Measurements from ENCODE around the gene MTAP.

MTAP gene

DNA sequence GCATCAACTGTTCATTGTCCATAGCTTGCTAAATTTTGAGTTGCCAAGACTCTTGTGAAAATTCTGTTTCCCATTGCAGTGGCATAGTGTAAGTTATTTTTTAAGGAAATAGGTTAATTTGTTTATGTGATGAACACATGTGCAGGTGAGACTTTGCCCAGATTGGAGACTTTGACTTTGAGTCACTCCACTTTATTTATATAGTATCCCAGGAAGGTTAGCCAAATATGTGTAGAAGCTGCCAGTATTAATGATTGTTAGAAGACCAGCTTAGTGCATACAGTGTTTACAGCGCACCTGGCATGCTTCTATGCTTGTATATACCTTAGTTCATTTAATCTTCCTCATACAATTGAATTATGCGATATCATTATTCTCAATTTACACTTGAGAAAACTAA is 51.0 kb downstream of the MTAP start:
- no peak for DNase-seq (ENCODE audit: low read depth)

DNA sequence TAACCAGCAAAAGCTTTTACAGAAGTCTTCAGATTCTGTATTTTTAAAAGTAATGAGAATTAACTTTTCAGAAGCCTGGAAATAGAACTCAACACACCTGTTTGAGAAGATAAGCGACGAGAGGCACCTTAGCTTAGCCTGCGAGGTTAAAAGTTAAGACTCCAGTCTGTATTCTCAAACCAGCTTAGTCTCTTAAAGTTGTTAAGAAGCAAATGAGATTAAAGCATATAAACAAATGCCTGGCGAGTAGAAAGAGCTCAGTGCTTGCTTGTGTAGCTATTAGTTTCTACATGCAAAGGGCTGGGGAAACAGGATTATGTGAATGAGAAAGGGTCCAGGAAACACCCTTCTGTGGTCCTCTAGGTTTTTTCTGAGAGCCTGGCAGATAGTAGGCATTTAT is 51.7 kb downstream of the MTAP start:
- no peak for DNase-seq (ENCODE audit: low read depth)

DNA sequence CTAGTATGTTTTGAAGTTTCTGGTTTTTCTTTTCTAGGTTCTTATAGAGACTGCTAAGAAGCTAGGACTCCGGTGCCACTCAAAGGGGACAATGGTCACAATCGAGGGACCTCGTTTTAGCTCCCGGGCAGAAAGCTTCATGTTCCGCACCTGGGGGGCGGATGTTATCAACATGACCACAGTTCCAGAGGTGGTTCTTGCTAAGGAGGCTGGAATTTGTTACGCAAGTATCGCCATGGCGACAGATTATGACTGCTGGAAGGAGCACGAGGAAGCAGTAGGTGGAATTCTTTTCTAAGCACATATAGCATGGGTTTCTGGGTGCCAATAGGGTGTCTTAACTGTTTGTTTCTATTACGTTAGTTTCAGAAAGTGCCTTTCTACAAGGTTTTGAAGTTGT is 52.2 kb downstream of the MTAP start:
- DNase-seq (ENCODE audit: low read depth): no peak

DNA sequence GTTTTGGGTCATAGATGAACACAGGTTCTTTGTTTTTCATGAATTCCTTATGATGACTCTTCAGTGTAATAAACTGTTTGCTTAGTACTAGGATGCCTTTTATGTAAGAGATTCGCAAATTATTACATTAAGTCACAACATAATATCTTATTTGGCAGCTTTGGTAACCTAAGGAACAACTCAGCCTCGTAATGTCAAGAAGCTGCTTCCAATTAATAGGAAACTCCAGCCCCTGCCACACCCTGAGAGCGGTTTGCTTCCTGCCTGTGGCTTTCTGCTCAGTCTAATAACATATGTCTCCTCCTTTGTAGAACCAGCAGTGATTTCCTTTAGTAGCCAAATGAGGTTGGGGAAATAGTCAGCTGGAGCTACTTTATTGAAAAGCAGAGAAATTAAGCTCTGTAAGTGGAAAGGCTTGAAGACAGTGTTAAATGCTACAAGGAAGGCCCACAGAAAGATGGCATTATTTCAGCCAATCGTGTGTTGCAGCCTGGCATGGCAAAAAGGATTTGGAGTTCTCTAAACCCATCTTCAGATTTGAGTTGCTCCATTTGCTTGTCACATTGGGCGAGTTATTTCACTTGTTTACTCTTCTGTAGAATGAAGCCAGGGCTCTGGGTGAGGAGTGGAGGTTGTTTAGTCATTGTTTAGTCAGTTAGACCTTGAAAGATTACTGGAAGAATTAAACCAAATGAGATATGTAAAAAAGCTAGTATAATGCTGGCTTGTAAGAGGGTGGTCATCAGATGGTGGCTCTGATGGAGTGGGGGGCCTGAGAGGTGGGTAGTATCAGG is 54.1 kb downstream of the MTAP start:
- no peak for DNase-seq (ENCODE audit: low read depth)

DNA sequence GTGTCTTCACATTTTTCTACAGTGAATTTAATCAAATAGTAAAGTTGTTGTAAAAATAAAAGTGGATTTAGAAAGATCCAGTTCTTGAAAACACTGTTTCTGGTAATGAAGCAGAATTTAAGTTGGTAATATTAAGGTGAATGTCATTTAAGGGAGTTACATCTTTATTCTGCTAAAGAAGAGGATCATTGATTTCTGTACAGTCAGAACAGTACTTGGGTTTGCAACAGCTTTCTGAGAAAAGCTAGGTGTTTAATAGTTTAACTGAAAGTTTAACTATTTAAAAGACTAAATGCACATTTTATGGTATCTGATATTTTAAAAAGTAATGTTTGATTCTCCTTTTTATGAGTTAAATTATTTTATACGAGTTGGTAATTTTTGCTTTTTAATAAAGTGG is 60.4 kb downstream of the MTAP start:
- DNase-seq (ENCODE audit: low read depth): no peak

DNA sequence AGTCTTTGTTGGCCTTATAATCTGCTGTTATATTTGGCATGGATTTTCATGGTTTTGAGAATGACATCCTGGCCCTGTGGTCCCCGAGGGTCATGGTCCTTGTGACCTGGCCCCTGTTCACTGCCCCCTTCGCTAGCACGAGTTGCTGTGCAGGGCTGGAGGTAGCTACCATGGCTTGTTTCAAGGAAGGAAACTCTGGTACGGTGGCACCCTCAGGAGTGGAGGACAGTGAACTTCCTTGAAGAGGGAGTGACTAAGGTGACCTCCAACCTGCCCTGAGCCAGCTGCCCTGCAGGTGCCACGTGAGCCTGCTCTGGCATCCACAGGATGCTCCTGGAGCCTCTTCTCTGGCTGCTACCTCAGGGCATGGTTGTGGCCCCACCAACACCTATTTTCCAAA is 62.1 kb downstream of the MTAP start:
- no peak for DNase-seq (ENCODE audit: low read depth)

DNA sequence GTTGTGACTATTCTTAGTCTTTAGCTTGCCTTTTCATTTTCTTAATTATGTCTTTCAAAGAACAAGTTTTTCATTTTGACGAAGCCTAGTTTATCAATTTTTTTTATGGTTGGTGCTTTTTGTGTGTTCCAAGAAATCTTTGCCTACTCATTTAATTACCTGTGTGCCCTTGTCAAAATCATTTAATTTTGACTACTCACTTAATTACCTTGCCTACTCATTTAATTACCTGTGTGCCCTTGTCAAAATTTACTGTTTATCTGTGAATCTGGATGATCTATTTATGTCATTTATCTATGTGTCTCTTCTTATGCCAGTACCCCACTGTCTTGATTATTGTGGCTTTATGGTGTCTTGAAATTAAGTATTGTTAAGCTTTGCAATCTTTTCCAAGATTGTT is 63.9 kb downstream of the MTAP start:
- no peak for DNase-seq (ENCODE audit: low read depth)

DNA sequence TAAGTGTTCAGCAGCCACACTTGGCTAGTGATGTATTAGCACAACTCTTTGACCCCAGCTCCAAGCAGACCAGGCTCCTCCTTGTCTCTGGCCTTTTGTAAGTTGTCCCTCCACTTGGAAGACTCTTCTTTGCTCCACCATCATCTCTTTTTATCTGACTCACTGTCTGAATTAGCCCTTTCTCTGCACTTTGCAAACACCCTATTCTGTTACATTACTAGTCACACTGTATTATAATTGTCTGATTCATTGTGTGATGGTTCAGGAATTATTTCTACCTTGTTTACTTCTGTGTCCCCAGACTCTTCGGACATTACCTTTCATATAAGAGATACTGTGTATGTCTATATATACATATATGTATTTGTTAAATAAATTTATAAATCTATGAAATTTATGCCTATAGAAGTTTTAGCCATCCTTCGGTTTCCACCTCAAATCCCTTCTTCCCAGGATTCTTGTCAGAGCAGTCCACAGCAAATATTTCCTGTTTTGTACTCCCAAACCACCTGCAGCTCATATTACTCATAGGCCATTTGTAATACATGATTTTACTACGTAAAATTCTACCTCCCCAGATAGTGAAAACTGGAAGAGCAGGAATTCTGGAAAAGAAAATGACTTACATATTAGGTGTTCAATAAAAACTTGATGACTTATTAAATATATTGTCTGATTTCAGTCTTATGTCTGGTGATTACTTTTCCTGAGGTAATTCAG is 69.0 kb downstream of the MTAP start:
- DNase-seq (ENCODE audit: low read depth): no peak

DNA sequence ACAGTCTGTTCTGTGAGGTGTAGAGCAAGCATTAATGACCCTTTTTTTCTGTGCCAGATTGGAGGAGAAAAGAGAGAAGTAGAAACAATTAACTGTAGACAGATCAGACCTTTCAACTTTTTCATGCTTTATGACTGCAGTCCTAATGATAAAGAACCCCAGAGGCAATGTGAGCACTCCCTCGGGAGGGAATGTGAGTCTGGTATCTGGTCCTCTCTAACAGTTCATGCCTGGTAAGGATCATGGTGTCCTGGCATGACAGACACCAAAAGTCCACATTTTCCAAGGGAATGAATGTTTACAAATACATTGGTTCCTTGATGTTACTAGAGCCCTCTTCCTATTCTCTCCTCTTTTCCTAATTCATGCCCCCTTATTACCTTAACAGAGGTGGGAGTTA is 70.3 kb downstream of the MTAP start:
- DNase-seq (ENCODE audit: low read depth): no peak

DNA sequence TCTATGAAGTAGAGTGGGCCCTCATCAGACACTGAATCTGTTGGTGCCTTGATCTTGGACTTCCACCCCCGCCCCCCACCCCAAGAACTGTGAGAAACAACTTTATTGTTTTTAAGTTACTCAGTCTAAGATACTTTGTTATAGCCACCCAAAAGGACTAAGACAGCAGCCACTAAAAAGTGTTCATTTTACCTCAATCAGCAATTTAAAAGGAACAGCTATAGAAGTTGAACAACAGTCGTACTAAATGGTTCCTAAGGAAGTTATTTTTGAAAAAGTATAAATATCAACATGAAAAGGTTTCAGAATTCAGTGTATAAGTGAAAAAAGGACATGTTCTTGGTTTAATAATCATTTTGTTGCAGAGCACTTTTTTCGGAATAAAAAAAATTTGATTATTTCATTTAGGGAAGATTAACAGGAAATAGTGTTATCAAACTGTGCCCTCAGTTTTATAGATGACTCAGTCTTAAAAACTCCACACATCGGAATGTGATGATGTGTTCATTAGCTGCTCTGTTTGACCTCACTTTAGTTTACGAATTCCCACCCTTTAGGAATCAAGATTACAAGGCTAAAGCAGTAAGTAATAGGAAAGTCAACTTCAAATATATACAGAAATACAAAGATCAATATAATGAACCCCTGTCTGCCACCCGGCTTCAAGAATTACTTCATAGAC is 71.2 kb downstream of the MTAP start:
- DNase-seq (ENCODE audit: low read depth): no peak

DNA sequence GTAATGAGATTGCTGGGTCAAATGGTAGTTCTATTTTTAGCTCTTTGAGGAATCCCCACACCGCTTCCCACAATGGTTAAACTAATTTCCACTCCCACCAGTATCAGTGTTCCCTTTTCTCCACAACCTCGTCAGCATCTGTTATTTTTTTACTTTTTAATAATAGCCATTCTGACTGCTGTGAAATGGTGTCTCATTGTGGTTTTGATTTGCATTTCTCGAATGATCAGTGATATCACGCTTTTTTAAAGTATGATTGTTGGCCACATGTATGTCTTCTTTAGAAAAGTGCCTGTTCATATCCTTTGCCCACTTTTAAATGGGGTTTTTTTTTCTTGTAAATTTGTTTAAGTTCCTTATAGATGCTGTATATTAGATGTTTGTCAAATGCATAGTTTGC is 73.5 kb downstream of the MTAP start:
- no peak for DNase-seq (ENCODE audit: low read depth)

DNA sequence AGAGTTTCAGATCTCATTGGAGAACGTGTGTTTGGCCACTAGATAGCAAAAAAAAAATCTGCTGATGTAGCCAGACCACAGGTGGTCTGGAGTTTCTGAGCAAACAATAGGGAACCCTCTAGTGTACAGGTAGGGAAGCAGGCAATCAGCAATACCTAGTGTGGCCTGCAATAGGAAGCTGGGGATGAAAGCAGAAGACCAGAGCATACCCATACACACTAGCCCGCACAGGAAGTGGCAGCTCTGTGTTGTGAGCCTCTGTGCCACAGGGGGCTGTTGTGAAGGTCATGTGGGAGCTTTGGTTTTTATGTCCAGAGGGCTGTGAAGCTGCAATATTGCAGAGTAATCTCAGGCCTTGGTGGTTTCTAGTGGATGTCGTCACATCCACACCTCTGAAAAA is 81.2 kb downstream of the MTAP start:
- no peak for DNase-seq (ENCODE audit: low read depth)

DNA sequence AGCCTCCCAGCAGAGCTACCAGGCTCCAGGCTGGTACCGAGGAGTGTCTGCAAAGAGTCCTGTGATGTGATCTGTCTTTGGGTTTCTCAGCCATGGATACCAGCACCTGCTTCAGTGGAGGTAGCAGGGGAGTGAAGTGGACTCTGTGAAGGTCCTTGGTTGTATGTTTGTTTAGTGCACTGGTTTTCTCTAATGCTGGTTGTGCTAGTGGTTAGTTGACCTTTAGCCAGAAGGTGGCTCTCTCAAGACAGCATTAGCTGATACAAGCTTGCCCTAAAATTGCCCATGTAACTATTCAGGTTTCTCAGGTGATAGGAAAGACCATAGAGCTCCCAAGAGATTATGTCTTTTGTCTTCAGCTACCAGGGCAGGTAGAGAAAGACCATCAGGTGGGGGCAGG is 87.2 kb downstream of the MTAP start:
- DNase-seq (ENCODE audit: low read depth): no peak

DNA sequence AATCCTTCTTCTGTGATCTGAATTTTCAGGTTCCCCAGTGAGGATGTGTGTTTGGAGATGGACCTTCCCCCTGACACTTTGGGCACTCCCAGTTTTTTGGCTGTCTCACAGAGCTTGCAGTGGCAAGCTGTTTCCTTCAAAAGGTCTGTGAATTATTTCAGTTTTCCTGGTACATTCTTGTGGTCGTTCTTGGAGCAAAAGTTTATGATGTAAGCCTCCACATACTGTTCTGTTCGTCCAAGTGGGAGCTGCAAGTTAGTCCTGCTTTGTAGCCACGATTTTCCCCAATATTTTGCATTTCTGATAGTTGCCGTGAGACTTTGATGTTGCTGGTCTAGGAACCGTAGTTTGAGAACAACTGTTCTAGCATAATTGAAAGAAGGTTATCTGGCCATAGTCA is 88.3 kb downstream of the MTAP start:
- DNase-seq (ENCODE audit: low read depth): no peak

DNA sequence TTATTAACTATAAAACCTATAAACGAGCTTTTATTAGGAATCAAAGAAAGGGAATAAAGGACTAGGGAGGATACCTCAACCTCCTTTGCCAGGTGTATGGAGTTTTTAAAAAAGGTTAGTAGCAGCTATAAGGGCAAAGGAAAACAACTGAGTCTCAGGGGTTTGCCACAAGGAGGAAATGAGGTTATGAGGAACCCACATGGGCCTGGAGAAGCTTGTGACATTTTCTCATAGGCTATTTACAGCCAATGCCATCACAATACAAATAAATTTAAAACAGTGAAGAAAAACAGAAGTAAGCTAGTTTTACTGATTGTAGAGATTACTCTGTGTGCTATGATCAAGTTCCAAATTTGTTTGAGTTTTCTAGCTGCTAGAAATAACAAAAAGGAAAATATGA is 99.1 kb downstream of the MTAP start:
- DNase-seq (ENCODE audit: low read depth): no peak

DNA sequence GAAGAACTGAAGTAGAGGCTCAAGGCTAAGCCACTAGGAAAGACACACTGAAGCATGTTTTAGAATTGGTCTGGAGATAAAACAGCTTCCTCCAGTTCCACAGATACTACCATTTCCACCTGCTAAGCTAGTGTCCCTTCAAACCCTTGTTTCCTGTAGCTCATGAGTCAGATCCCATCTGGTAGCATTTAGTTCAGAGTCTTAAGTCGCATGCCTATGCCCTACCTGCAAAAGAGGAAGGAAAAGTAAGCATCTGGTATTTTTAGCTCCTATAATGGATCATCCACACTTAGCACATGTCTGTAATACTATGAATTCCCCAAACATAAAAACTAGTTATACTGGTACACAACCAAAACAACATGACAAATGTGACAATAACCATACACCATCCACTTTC is 99.7 kb downstream of the MTAP start:
- no peak for DNase-seq (ENCODE audit: low read depth)

DNA sequence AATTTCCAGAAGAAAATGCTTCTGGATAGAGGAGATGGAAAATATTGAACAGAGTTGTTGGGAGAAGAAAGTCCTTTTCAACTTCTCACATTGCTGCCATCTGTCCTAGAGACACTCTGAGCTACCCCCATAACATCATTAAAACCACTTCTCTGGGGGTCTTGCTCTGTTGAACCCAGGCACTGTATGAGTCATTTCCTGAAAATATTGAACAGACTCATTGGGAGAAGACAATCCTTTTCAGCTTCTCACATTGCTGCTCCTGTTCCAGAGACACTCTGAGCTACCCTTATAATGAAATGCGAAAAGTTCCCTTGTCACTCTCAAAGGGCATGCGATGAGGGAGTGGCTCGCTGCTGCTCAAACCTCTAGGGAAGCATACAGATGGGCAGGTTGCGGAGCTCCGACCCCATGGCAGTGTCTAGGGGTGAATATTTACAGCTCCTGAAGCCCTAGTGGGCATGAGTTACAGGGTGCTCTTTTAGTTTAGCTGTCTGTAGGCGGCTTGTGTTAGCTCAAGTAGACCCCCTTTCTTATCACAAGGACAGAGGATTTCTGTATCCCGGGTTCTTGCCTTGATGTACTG is 101.0 kb downstream of the MTAP start:
- DNase-seq (ENCODE audit: low read depth): no peak

DNA sequence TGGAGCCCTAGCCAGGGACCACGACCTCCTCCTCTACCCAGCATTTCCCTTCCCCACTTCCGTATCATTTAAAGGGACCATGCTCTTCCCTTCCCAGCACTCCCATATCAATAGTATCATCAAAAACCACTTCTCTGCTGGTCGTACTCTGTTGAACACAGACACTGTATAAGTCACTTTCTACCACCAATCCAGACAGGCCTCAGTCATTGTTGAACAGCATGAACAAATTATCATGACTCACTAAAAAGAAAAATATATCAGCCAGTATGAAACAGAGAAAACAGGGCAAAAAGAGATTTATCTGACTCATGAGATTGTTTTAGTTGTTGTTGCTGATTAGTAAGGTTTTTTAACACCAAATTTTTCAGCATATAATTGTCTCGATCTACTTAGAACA is 101.9 kb downstream of the MTAP start:
- no peak for DNase-seq (ENCODE audit: low read depth)

DNA sequence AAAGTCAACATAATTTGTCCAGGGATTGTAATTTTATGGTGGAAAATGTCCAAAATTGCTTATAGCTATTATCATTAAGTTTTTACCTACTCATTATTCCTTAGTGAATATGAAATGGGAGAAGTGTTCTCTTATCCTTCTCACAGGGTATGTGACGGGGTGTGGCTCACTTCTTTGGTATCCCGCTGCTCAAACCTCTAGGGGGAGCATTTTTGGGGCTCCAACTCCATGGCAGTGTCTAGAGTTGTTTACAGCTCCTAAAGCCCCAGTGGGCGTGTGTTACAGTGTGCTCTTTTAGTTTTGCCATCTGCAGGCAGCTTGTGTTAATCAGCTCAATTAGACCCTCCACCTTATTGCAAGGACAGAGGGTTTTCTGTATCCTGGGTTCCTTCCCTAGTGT is 102.3 kb downstream of the MTAP start:
- no peak for DNase-seq (ENCODE audit: low read depth)

DNA sequence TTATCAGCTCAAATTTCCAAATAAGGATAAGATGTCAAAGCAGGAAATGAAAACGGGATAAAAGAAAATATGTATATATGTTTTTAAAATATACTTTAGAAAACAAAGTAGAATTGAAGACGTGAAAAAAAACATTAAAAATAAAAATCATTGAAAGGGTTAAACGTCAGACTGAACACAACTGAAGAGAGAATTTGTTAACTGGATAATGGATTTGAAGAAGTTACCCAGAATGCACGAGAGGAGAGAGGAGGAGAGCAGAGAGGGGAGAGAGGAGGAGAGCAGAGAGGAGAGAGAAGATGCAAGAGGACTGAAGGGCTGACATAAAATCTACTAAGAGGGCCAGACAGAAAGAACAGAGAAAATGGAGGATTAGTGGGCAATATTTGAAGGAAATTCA is 103.8 kb downstream of the MTAP start:
- no peak for DNase-seq (ENCODE audit: low read depth)

DNA sequence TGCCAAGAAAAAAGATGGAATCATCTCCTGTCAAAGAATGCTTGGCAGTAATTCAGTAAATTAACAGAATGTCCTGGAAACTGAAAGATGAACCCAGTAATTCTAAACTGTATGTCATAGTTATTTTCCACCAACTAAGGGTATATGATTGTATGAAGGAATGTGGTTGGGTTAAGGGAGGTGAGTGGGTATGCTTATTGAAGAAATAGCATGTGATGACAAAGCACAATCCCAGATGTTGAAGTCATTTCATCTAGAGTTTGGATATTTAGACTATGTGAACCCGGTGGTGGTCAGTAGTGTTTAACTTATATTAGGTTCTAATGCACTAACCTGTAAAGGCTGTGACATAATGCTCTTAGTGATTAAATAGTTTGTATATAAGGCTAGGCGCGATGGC is 104.4 kb downstream of the MTAP start:
- no peak for DNase-seq (ENCODE audit: low read depth)

DNA sequence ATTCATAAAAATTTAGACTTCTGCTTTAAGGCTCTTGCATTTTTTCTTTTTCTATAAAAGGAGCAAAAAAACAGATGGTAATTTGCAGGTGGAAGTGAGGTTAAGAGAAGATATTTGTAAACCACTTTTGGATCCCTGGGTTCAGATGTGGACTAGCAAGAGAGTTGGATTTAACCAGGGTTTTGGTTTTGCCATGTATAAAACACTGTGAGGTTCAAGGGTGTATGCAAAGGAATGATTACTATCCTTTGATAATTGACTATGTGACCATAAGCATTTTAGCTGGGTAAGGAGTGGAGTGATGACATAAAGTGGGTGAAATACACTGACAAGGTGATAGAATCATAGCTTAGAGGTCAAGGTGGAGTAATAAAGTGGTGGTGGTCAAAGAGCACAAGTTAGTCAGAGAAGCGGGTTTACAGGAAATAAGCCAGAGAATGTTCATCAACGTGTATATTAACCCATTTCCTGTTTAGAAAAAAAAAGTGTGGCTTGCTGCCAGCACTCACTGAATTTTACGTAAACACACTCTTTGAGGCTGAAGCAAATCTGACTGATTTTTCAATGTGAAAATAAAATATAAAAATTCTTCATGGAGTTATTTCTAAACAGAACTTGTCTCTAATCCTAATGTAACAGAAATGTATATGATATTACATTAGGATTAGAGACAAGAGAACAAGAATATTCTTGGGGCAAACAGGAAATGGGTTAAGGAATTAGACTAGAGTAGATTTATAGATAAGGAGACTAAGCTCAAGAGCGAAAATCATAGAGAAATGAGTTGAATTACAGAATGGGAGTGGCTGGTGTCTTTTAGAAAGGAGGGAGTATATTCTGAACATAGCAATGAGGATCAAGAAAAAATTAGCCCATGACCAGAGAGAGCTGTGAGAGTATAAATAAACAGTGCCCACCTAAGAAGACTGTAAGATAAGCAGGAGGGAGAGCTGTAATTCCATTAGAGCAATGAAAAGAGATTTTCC is 117.2 kb downstream of the MTAP start:
- DNase-seq (ENCODE audit: low read depth): no peak

Data from activated T-helper 9 cell treated with anti-CD3 and anti-CD28 coated beads, Interleukin-2, amount 50 U/mL, for 16 hours (primary cell).